ENCODE data around the gene ETV6. TPM values are rescaled to one million over a fixed set of nuclear protein-coding genes. Genes with fewer than 3 reads are reported as not detected.

The ETV6 gene
- polyA plus RNA-seq, 2 of the 4 experiments (the other 2 are of a cell fraction) = 4.0 to 7.0 TPM

DNA sequence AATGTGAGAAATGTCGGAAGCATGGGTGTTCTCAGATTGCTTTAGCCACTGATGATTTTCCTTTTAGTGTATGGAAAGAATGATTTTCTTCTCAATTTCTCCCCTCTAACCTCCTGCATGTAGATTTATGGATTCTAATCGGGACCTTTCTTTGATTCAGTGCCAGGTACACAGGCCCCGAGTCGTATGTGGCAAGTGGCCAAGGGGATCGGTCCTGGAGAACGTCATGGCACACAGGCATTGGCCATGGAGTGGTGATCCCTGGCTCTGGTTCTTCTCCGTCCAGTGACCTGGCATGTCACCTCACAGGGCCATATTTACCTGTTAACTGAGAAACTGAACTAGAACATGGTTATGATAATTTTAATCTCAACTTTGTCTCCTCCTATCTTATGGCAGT lies 58.1 kb downstream of the ETV6 start:
- Histone ChIP-seq H3K27ac (no peak overlapping the region), H3K9me3 (no peaks in the 10 kb centered on the region), H3K4me2 (no peak overlapping the region), H3K4me3 (no peak overlapping the region), H3K4me1 (peaks cover 13% of the 10 kb centered on the region)
- DNase-seq (ENCODE audit: low read depth in 1 of 2, low spot score in 1 of 2) (no peak), FAIRE-seq (no peak), ATAC-seq (no peak)
- ChIA-PET CTCF (no interaction called here), POLR2A (no interaction called here)
- 83% methylated on average over 7 of the region's 7 CpGs for WGBS (ENCODE audit: missing lambda C conversion rate)
- no peak for TF ChIP-seq HOXA7 (CRISPR knock-in tag; IDR thresholded peaks at IDR 0.05)
- TF ChIP-seq, protein P1, sequence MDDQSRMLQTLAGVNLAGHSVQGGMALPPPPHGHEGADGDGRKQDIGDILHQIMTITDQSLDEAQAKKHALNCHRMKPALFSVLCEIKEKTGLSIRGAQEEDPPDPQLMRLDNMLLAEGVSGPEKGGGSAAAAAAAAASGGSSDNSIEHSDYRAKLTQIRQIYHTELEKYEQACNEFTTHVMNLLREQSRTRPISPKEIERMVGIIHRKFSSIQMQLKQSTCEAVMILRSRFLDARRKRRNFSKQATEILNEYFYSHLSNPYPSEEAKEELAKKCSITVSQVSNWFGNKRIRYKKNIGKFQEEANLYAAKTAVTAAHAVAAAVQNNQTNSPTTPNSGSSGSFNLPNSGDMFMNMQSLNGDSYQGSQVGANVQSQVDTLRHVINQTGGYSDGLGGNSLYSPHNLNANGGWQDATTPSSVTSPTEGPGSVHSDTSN (IDR thresholded peaks at IDR 0.05) = no peak

DNA sequence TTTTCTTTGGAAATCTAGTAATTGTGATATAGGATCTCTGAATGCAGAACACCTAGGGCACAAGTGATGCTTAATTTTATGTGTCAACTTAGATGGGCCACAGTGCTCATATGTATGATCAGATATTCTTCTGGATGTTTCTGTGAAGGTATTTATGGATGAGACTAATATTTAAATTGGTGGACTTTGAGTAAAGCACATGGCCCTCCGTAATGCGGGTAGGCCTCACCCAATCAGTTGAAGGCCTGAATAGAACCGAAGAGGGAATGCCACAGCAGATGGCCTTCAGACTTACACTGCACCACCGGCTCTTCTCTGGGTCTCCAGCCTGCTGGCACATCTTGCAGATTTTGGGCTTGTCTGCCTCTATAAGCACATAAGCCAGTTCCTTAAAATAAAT lies 60.0 kb downstream of the ETV6 start:
- Histone ChIP-seq H3K27ac (no peak overlapping the region), H3K4me2 (no peak overlapping the region), H3K4me3 (no peak overlapping the region), H3K4me1 (peaks cover 12% of the 10 kb centered on the region), H3K9me3 (no peaks in the 10 kb centered on the region)
- no peak for FAIRE-seq
- WGBS (ENCODE audit: missing lambda C conversion rate) = 95% methylated on average over 4 of the region's 4 CpGs
- CTCF ChIA-PET = interaction anchor here (1.1 kb wide), 1 partner anchor 14 kb away, joined by 4 read pairs; no protein-coding TSS in a partner anchor
- no peak for TF ChIP-seq JUNB (IDR thresholded peaks at IDR 0.05)
- TF ChIP-seq JUN (IDR thresholded peaks at IDR 0.05) = no peak
- TF ChIP-seq, protein P2, sequence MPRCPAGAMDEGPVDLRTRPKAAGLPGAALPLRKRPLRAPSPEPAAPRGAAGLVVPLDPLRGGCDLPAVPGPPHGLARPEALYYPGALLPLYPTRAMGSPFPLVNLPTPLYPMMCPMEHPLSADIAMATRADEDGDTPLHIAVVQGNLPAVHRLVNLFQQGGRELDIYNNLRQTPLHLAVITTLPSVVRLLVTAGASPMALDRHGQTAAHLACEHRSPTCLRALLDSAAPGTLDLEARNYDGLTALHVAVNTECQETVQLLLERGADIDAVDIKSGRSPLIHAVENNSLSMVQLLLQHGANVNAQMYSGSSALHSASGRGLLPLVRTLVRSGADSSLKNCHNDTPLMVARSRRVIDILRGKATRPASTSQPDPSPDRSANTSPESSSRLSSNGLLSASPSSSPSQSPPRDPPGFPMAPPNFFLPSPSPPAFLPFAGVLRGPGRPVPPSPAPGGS (IDR thresholded peaks at IDR 0.05) = no peak
- TF ChIP-seq RNF2 (IDR thresholded peaks at IDR 0.05; ENCODE audit: borderline replicate concordance, low read depth) = no peak
- no peak for TF ChIP-seq NFE2L2 (conservative IDR thresholded peaks at IDR 0.05; ENCODE audit: low read length)
- POLR2A ChIA-PET = no interaction called here
- DNase-seq (ENCODE audit: low read depth in 1 of 2, low spot score in 1 of 2) = no peak
- ATAC-seq = no peak

DNA sequence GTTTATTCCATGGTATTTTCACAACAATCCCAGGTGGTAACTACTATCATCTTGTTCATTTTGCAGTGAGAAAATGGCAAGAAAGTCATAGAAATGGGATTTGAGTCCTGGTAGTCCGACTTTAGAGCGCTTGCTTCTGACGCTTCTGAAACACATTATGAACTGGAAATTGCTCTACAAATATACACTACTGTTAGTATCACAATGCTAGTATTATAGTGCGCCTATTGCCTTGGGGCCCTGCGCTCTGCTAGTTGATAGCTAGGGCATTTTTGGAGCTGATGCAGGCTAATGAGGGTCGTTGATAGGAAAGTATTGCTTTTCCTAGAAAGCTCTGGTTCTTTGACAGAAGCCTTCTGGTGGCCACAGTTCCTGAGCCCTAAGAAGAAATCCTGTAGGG lies 61.0 kb downstream of the ETV6 start:
- Histone ChIP-seq H3K4me3 (no peak overlapping the region), H3K27ac (no peak overlapping the region), H3K4me1 (peaks cover 3% of the 10 kb centered on the region; the same call in 1 of the 3 replicates), H3K4me2 (no peak overlapping the region), H3K9me3 (no peaks in the 10 kb centered on the region)
- no peak for ATAC-seq
- CTCF ChIA-PET = no interaction called here
- 83% methylated on average over 6 of the region's 6 CpGs for WGBS (ENCODE audit: missing lambda C conversion rate)
- POLR2A ChIA-PET = interaction anchor here (0.5 kb wide), 1 partner anchor 635 kb away, joined by 3 read pairs; no protein-coding TSS in a partner anchor
- DNase-seq (ENCODE audit: low read depth in 1 of 2, low spot score in 1 of 2) = no peak
- no peak for TF ChIP-seq CBX2 (IDR thresholded peaks at IDR 0.05; ENCODE audit: borderline replicate concordance, low read depth)
- no peak for TF ChIP-seq NR3C1 (IDR thresholded peaks at IDR 0.05)
- no peak for TF ChIP-seq NPAS2 (CRISPR knock-in tag; IDR thresholded peaks at IDR 0.05; ENCODE audit: borderline replicate concordance)
- no peak for TF ChIP-seq TP53 (CRISPR knock-in tag; IDR thresholded peaks at IDR 0.05)
- TF ChIP-seq JUNB (IDR thresholded peaks at IDR 0.05) = no peak
- TF ChIP-seq, protein P1 (IDR thresholded peaks at IDR 0.05) = no peak
- TF ChIP-seq RNF2 (IDR thresholded peaks at IDR 0.05; ENCODE audit: borderline replicate concordance, low read depth) = no peak
- TF ChIP-seq, protein P3, sequence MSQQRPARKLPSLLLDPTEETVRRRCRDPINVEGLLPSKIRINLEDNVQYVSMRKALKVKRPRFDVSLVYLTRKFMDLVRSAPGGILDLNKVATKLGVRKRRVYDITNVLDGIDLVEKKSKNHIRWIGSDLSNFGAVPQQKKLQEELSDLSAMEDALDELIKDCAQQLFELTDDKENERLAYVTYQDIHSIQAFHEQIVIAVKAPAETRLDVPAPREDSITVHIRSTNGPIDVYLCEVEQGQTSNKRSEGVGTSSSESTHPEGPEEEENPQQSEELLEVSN (IDR thresholded peaks at IDR 0.05; ENCODE audit: borderline replicate concordance, low read depth) = no peak
- TF ChIP-seq ATOH8 (CRISPR knock-in tag; IDR thresholded peaks at IDR 0.05; ENCODE audit: low read depth) = no peak
- no peak for TF ChIP-seq FOSB (CRISPR knock-in tag; IDR thresholded peaks at IDR 0.05)
- no peak for TF ChIP-seq KDM1A (IDR thresholded peaks at IDR 0.05; ENCODE audit: low read depth)
- TF ChIP-seq RAD21 (conservative IDR thresholded peaks at IDR 0.05 in 1 of 2, IDR thresholded peaks at IDR 0.05 in 1 of 2) = no peak
- no peak for TF ChIP-seq MAFK (IDR thresholded peaks at IDR 0.05; ENCODE audit: partially characterized antibody)
- no peak for TF ChIP-seq HOXB5 (CRISPR knock-in tag; IDR thresholded peaks at IDR 0.05)
- no peak for FAIRE-seq

Measured in A549 (cell line).